Endodermal cell (in vitro differentiated cells): ENCODE data around the gene MIPOL1. TPM values are rescaled to one million over a fixed set of nuclear protein-coding genes. Genes with fewer than 3 reads are reported as not detected.
"Not testable (repeated sequence)": the region's sequence is repeated elsewhere in the genome, so short reads cannot be mapped to it uniquely, and the experiment has no call there.

Experiments used
- DNase-seq: peaks from one replicate; pipeline ENCODE4 v3.0.0-alpha.2; 2017
- H3K27ac ChIP-seq: 2 replicates; pipeline ENCODE4 v1.5.1; 2013; ENCODE audit warnings: mild to moderate bottlenecking, low read depth, low read length, moderate library complexity
- H3K27me3 ChIP-seq: 2 replicates; pipeline ENCODE4 v1.6.1; 2013; ENCODE audit warnings: mild to moderate bottlenecking, low read length, moderate library complexity; ENCODE audit not compliant: insufficient read depth, control insufficient read depth, poor library complexity, severe bottlenecking
- H3K36me3 ChIP-seq: 2 replicates; pipeline ENCODE4 v1.7.0; 2013; ENCODE audit warnings: mild to moderate bottlenecking, low read length, moderate library complexity; ENCODE audit not compliant: control insufficient read depth, insufficient read depth
- H3K4me1 ChIP-seq: one replicate; pipeline ENCODE4 v1.7.0; 2013; ENCODE audit warnings: low read length; ENCODE audit not compliant: control insufficient read depth, insufficient read depth
- H3K4me3 ChIP-seq: 2 replicates; pipeline ENCODE4 v1.5.1; 2013; ENCODE audit warnings: mild to moderate bottlenecking, low read length, moderate library complexity
- H3K9ac ChIP-seq: 2 replicates; pipeline ENCODE4 v1.6.1; 2013; ENCODE audit warnings: mild to moderate bottlenecking, low read length, moderate library complexity; ENCODE audit not compliant: poor library complexity, severe bottlenecking; ENCODE audit errors: extremely low read depth
- H3K9me3 ChIP-seq: 2 replicates; pipeline ENCODE4 v1.6.1; 2013; ENCODE audit warnings: mild to moderate bottlenecking, low read length, moderate library complexity; ENCODE audit not compliant: control insufficient read depth
- H3K27ac Mint-ChIP-seq: 2 replicates; pipeline ENCODE4 v1.8.0; 2020; ENCODE audit warnings: mixed read lengths
- H3K27me3 Mint-ChIP-seq: 2 replicates; pipeline ENCODE4 v1.8.0; 2021; ENCODE audit warnings: mild to moderate bottlenecking, mixed read lengths; ENCODE audit not compliant: insufficient read depth
- H3K36me3 Mint-ChIP-seq: 2 replicates; pipeline ENCODE4 v1.8.0; 2020; ENCODE audit warnings: low read depth, mixed read lengths
- H3K4me1 Mint-ChIP-seq: 2 replicates; pipeline ENCODE4 v1.8.0; 2020; ENCODE audit warnings: mixed read lengths
- H3K4me3 Mint-ChIP-seq: 2 replicates; pipeline ENCODE4 v1.8.0; 2020; ENCODE audit warnings: mild to moderate bottlenecking, moderate library complexity, mixed read lengths
- H3K9me3 Mint-ChIP-seq: 2 replicates; pipeline ENCODE4 v1.8.0; 2020; ENCODE audit warnings: mild to moderate bottlenecking, mixed read lengths
- CTCF ChIP-seq: fragments of 200-600 bp; sonication (generic); conservative IDR thresholded peaks from 2 replicates; pipeline ENCODE4 v1.5.0; 2021; ENCODE audit warnings: antibody characterized with exemption, mild to moderate bottlenecking
- WGBS, 2 experiments: methylation state at CpG; one replicate each; pipeline versions ENCODE4 v1.1.5 to v1.1.7; 2013; ENCODE audit warnings: missing lambda C conversion rate in 2 of 2, mixed read lengths in 1 of 2; ENCODE audit not compliant: insufficient coverage in 1 of 2, insufficient read length in 1 of 2; 5-methylcytosine and 5-hydroxymethylcytosine counted together
- total RNA-seq, 2 donors: library from RNA; stranded (reverse); fragmentation: NEBNext Ultra II Directional in 1 of 2; extraction: Animal tissue kit (Norgen Biotek cat#: 25700) in 1 of 2; gene quantifications; 2 replicates in 1 of 2; 3 replicates in 1 of 2; pipeline ENCODE4 v1.2.1, GENCODE V29; 2021

The MIPOL1 gene
- total RNA-seq, 2 donors from 2014 or later = 22.0 to 28.5 TPM

GRCh38 chr14:37187294-37187693 is 10.4 kb upstream of the MIPOL1 start:
- no peak overlapping the region for H3K4me3 Mint-ChIP-seq
- 82 to 91% methylated on average over 3 of the region's 3 CpGs for WGBS, 2 experiments
- Histone ChIP-seq H3K4me1 (no peaks in the 10 kb centered on the region), H3K27ac (no peak overlapping the region), H3K9ac (no peak overlapping the region), H3K4me3 (no peak overlapping the region), H3K27me3 (no peaks in the 10 kb centered on the region), H3K9me3 (no peaks in the 10 kb centered on the region), H3K36me3 (no peaks in the 10 kb centered on the region)
- H3K27me3 Mint-ChIP-seq = peaks cover 22% of the 10 kb centered on the region
- TF ChIP-seq CTCF = no peak
- H3K9me3 Mint-ChIP-seq = no peaks in the 10 kb centered on the region
- H3K27ac Mint-ChIP-seq = no peak overlapping the region
- no peaks in the 10 kb centered on the region for H3K4me1 Mint-ChIP-seq
- DNase-seq = no peak
- H3K36me3 Mint-ChIP-seq = no peaks in the 10 kb centered on the region

- H3K4me3 Mint-ChIP-seq, H3K4me1 ChIP-seq, H3K9ac ChIP-seq, H3K36me3 ChIP-seq, H3K36me3 Mint-ChIP-seq, H3K27me3 ChIP-seq, H3K27ac Mint-ChIP-seq, H3K9me3 Mint-ChIP-seq, H3K27ac ChIP-seq, DNase-seq, H3K4me1 Mint-ChIP-seq, H3K9me3 ChIP-seq, H3K4me3 ChIP-seq: not testable (repeated sequence)
- 80 to 84% methylated on average over 6 to 9 of the region's 9 CpGs for WGBS, 2 experiments
- peaks cover 27% of the 10 kb centered on the region for H3K27me3 Mint-ChIP-seq
- TF ChIP-seq CTCF = peak; percentile 48
Observed at GRCh38 chr14:37187840-37188577, 9.7 kb upstream of the MIPOL1 start.

GRCh38 chr14:37189733-37190132 is 8.0 kb upstream of the MIPOL1 start:
- not testable (repeated sequence) for H3K27me3 ChIP-seq

GRCh38 chr14:37194698-37195097 is 3.0 kb upstream of the MIPOL1 start:
- H3K4me3 Mint-ChIP-seq = no peak overlapping the region
- no peaks in the 10 kb centered on the region for H3K36me3 Mint-ChIP-seq
- H3K27ac Mint-ChIP-seq = no peak overlapping the region
- Histone ChIP-seq H3K9me3 (no peaks in the 10 kb centered on the region), H3K36me3 (no peaks in the 10 kb centered on the region), H3K9ac (no peak overlapping the region), H3K4me3 (no peak overlapping the region), H3K27me3 (no peaks in the 10 kb centered on the region), H3K4me1 (no peaks in the 10 kb centered on the region), H3K27ac (no peak overlapping the region)
- no peaks in the 10 kb centered on the region for H3K9me3 Mint-ChIP-seq
- peaks cover 32% of the 10 kb centered on the region for H3K27me3 Mint-ChIP-seq
- WGBS, 2 experiments = 86 to 100% methylated on average over 1 to 2 of the region's 2 CpGs
- no peak for DNase-seq
- peaks cover 9% of the 10 kb centered on the region for H3K4me1 Mint-ChIP-seq
- TF ChIP-seq CTCF = no peak

More at GRCh38 chr14:37189733-37190132, 8.0 kb upstream of the MIPOL1 start:
- H3K9me3 Mint-ChIP-seq, H3K4me3 Mint-ChIP-seq, H3K36me3 ChIP-seq, H3K9me3 ChIP-seq, DNase-seq, H3K36me3 Mint-ChIP-seq, H3K4me1 ChIP-seq, H3K27ac Mint-ChIP-seq, H3K4me3 ChIP-seq, H3K4me1 Mint-ChIP-seq, H3K27ac ChIP-seq, H3K9ac ChIP-seq: not testable (repeated sequence)
- H3K27me3 Mint-ChIP-seq = peaks cover 28% of the 10 kb centered on the region
- 80 to 98% methylated on average over 1 to 2 of the region's 2 CpGs for WGBS, 2 experiments
